Osteoblast (primary cell): ENCODE data around the gene HSPB9. TPM values are rescaled to one million over a fixed set of nuclear protein-coding genes. Genes with fewer than 3 reads are reported as not detected.

Experiments
- DNase-seq: peaks from one replicate; pipeline ENCODE4 v3.0.0; 2011; ENCODE audit warnings: low spot score, mixed read lengths; ENCODE audit not compliant: insufficient read length; ENCODE audit errors: missing footprints
- H2AFZ ChIP-seq: 2 replicates; pipeline ENCODE4 v1.6.0; 2011; ENCODE audit warnings: mild to moderate bottlenecking, low read length
- H3K27ac ChIP-seq: 2 replicates; pipeline ENCODE4 v1.5.1; 2011; ENCODE audit warnings: mild to moderate bottlenecking, low read depth, low read length, moderate library complexity
- H3K27me3 ChIP-seq: 2 replicates; pipeline ENCODE4 v1.6.0; 2012; ENCODE audit warnings: mild to moderate bottlenecking, control low read depth, inconsistent platforms, low read length, moderate library complexity; ENCODE audit not compliant: insufficient read depth
- H3K36me3 ChIP-seq: 2 replicates; pipeline ENCODE4 v1.5.1; 2011; ENCODE audit warnings: mild to moderate bottlenecking, low read length, control low read depth, moderate library complexity; ENCODE audit not compliant: insufficient read depth
- H3K4me1 ChIP-seq: 2 replicates; pipeline ENCODE4 v1.5.1; 2011; ENCODE audit warnings: mild to moderate bottlenecking, low read length, control low read depth, moderate library complexity; ENCODE audit not compliant: insufficient read depth
- H3K4me2 ChIP-seq: 2 replicates; pipeline ENCODE4 v1.6.0; 2011; ENCODE audit warnings: mild to moderate bottlenecking, low read length; ENCODE audit not compliant: insufficient read depth
- H3K4me3 ChIP-seq: fragments of 200-600 bp; sonication (generic); 3 replicates; pipeline ENCODE4 v1.5.1; 2012; ENCODE audit warnings: mild to moderate bottlenecking, low read length, inconsistent platforms; ENCODE audit not compliant: insufficient read depth
- H3K79me2 ChIP-seq: 2 replicates; pipeline ENCODE4 v1.6.0; 2012; ENCODE audit warnings: mild to moderate bottlenecking, low read length, control low read depth, inconsistent platforms; ENCODE audit not compliant: insufficient read depth
- H3K9me3 ChIP-seq: 2 replicates; pipeline ENCODE4 v1.5.1; 2011; ENCODE audit warnings: low read depth, low read length, control low read depth
- H4K20me1 ChIP-seq: 2 replicates; pipeline ENCODE4 v1.6.0; 2012; ENCODE audit warnings: mild to moderate bottlenecking, low read length, control low read depth; ENCODE audit not compliant: insufficient read depth
- CTCF ChIP-seq: IDR thresholded peaks from 2 replicates; pipeline ENCODE4 v1.5.1; 2011; ENCODE audit warnings: mild to moderate bottlenecking, low read depth, low read length, moderate library complexity; ENCODE audit errors: extremely low read depth
- total RNA-seq: library from RNA; depleted of rRNA; stranded (reverse); fragments of >200 nt; gene quantifications from 2 replicates; pipeline ENCODE4 v1.2.3, GENCODE V29; 2012

Gene HSPB9
- not detected in 2 replicates for total RNA-seq

GRCh38 chr17:42122371-42123303 is at the start of gene HSPB9:
Gene HSPB9 (plus strand): TSS chr17:42122804. CDS start chr17:42122851, 47 bp downstream.
- Histone ChIP-seq H3K4me2 (no peak within 1 kb of the TSS), H2AFZ (no peak within 1 kb of the TSS), H3K27me3 (no peaks in the 10 kb centered on the region), H3K79me2 (peaks cover 3% of the 10 kb centered on the region), H3K4me1 (peaks cover 9% of the 10 kb centered on the region), H3K9me3 (no peaks in the 10 kb centered on the region), H4K20me1 (no peaks in the 10 kb centered on the region), H3K36me3 (peaks cover 33% of the 10 kb centered on the region), H3K4me3 (no peak within 1 kb of the TSS), H3K27ac (no peak within 1 kb of the TSS)
- no peak for TF ChIP-seq CTCF
- peak; percentile 69 for DNase-seq

- peak; percentile 63 for DNase-seq
- Histone ChIP-seq H3K27me3 (peaks cover 31% of the 10 kb centered on the region), H3K4me2 (no peak overlapping the region), H3K79me2 (no peaks in the 10 kb centered on the region), H3K4me1 (no peaks in the 10 kb centered on the region), H3K27ac (no peak overlapping the region), H4K20me1 (no peaks in the 10 kb centered on the region), H3K36me3 (no peaks in the 10 kb centered on the region), H3K9me3 (no peaks in the 10 kb centered on the region), H2AFZ (no peak overlapping the region), H3K4me3 (no peak overlapping the region)
- TF ChIP-seq CTCF, result no peak
Measured at GRCh38 chr17:42075789-42076188, 46.8 kb upstream of the HSPB9 start.

GRCh38 chr17:42076797-42077559 is 45.6 kb upstream of the HSPB9 start:
- Histone ChIP-seq H3K4me3 (no peak overlapping the region), H2AFZ (no peak overlapping the region), H3K79me2 (no peaks in the 10 kb centered on the region), H3K4me2 (no peak overlapping the region), H3K9me3 (no peaks in the 10 kb centered on the region), H3K27me3 (peaks cover 20% of the 10 kb centered on the region), H3K27ac (no peak overlapping the region), H3K36me3 (no peaks in the 10 kb centered on the region), H4K20me1 (no peaks in the 10 kb centered on the region), H3K4me1 (no peaks in the 10 kb centered on the region)
- TF ChIP-seq CTCF, result no peak
- DNase-seq, result peak; percentile 77

- no peaks in the 10 kb centered on the region for H4K20me1 ChIP-seq
- H3K27ac ChIP-seq, result no peak overlapping the region
- no peaks in the 10 kb centered on the region for H3K9me3 ChIP-seq
- H3K4me3 ChIP-seq, result no peak overlapping the region
- no peak for TF ChIP-seq CTCF
- no peaks in the 10 kb centered on the region for H3K36me3 ChIP-seq
- H3K27me3 ChIP-seq, result peaks cover 12% of the 10 kb centered on the region
- DNase-seq, result peak; percentile 30
- H3K4me2 ChIP-seq, result no peak overlapping the region
- no peaks in the 10 kb centered on the region for H3K79me2 ChIP-seq
- no peaks in the 10 kb centered on the region for H3K4me1 ChIP-seq
- no peak overlapping the region for H2AFZ ChIP-seq
Measured at GRCh38 chr17:42077755-42078154, 44.8 kb upstream of the HSPB9 start.
